HG03097 (cell line): Measurements from ENCODE around the gene CEACAM8.
"Not testable (repeated sequence)": the region's sequence is repeated elsewhere in the genome, so short reads cannot be mapped to it uniquely, and the experiment has no call there.

Experiments used
- ATAC-seq: cut with Tn5 transposase; IDR thresholded peaks from one replicate; pipeline ENCODE4 v1.9.1; 2021; ENCODE audit not compliant: unreplicated experiment, low FRiP score

CEACAM8 gene

DNA sequence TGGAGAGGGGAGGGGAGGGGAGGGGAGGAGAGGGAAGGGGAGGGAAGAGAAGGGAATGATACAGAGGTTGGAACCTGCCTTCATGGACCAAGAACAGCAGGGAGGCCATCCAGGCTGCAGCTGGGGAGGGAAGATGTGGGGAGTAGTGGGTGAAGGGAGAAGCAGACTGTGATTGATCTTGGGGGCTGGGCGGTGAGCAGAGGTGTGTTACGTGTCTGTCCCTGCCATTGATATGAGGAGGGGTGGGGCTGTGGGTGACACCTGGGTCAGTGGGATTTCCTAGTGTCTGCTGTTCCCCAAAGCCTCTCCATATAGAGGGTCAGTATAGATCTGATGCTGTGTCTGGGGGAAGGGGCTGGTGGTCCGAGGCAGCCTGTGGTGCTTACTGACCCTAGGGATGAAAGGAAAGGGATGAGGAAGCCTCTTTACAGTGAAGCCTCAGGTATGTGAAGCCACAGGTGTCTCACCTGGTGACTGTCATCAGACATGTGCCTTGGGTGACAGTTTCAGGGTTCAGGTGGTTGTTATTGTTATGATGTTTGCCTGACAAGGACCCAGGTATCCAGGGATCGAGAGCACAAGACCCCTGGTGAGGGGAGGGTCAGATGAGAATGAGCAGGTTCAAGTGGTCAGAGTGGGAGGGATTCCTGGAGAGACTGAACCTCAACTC, 47.8 kb downstream of the CEACAM8 start:
- no peak for ATAC-seq

DNA sequence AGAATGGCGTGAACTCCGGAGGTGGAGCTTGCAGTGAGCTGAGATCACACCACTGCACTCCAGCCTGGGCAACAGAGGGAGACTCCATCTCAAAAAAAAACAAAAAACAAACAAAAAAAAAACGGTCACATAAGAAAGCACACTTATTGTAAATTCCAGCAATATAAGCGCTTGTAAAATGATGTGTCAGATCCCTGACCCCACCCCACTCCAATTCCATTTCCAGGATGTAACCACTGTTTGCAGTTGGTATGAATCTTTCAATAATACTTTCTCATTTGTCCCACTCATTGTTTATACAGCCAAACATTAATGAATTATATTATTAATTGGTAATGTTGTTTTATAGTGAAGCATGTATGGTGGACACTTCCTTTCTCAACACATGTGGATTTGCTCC, 50.6 kb downstream of the CEACAM8 start:
- no peak for ATAC-seq

DNA sequence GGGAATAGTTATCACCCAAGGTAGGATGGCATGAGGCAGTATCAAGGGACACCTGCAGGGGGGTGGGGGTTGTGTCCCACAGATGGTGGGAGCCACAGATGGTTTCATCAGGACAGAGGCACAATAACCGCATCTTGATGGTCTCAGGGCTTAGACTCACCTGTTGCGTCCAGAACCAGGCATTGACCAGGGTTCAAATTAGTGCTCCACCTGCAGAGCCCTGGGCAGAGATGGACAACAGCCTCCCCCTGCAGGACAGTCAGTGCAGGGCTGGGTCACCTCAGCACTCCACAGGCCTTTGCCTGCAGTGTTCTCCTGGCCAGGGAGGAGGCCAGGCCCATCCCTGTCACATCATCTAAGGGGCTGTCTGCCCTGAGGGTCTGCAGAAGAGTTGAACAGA, 51.9 kb downstream of the CEACAM8 start:
- no peak for ATAC-seq

DNA sequence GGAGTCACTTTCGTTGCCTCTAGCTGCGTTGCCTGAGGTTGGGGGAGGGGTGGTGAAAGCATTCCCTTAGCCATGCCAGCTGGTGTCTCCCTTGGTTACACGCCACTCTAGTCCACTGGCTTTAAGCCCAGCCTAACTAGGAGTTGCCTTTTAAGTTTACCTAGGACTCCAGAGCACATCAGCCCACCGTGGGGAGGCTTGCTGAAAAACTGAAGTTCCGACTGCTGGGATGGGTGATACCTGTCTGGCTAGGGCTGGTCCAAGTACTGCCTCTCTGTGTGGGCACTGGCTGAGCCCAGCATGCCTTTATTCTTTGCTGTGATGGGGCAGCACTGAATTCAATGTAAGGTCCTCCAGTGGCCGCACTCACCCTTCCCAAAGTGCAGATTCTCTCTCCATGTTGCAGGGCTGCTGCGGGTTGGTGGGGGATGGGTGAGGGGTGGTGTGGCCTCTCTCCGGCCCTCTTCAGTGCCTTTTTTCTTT, 54.6 kb downstream of the CEACAM8 start:
- no peak for ATAC-seq

DNA sequence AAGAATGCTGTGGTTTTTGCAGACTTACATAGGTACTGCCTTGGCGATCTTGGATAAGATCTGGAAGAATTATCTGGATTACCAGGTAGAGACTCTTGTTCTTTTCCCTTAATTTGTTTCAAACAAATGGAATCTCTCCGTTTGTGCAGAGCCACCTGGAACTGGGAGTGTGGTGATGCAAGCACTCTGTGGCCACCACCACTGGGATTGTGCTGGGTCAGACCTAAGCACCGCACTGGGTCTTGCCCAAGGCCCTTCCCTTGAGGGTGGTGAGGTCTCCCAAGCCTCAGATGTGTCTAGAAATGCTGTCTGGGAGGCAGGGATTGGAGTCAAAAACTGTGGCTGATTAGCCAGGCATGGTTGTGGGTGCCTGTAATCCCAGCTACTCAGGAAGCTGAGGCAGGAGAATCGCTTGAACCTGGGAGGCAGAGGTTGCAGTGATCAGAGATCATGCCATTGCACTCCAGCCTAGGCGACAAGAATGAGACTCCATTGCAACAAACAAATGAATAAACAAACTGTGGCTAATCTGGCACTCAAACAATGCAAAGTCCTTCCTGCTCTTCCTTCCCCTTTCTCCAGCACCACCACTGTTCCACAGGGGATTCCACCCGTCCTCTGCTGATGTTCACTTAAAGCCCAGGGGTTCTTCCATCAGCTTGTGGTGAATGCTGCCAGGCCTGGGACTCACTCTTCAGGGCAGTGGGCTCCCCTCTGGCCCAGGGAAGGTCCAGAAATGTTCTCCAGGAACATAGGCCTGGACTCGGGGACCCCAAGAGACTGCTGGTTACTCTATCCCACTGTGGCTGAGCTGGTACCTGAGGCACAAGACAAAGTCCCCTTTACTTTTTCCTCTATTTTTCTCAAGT, 55.6 kb downstream of the CEACAM8 start:
- no peak for ATAC-seq

DNA sequence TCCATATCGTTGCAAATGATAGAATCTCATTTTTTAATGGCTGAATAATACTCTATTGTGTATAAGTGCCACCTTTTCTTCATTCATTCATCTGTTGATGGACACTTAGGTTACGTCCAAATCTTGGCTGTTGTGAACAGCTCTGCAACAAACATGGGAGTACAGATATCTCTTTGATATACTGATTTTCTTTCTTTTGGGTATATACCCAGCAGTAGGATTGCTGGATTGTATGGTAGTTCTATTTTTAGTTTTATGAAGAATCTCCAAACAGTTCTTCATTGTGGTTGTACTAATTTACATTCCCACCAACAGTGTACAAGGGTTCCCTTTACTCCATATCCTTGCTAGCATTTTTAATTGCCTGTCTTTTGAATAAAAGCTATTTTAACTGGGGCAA, 59.4 kb downstream of the CEACAM8 start:
- ATAC-seq, result not testable (repeated sequence)

DNA sequence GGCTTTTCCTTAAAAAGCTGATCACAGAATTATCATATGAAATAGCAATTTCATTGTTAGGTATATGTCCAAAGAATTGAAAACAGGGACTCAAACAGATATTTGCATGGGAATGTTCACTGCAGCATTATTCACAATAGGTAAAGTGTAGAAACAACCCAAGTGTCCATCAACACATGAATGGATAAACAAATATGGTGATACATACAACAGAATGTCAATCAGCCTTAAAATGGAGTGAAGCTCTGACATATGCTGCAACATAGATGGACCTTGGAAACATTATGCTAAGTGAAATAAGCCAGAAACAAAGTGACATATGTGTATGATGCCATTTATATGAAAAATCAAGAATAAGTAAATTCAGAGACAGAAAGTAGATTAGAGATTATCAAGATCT, 60.3 kb downstream of the CEACAM8 start:
- ATAC-seq, result no peak

DNA sequence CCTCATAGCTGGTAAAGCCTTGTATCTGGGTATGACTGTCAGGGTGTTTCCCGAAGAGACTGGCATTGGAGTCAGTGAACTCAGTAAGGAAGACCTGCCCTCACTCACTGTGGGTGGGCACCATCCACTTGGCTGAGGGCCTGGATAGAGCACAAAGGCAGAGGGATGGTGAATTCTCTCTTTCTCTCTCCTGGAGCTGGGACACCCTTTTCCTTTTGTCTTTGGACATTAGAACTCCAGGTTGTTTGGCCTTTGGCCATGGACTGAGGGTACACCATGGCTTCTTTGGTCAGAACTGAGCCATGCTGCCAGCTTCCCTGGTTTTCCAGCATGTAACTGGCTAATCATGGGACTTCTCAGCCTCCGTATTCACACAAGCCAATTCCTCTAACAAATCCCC, 61.8 kb downstream of the CEACAM8 start:
- ATAC-seq, result no peak

DNA sequence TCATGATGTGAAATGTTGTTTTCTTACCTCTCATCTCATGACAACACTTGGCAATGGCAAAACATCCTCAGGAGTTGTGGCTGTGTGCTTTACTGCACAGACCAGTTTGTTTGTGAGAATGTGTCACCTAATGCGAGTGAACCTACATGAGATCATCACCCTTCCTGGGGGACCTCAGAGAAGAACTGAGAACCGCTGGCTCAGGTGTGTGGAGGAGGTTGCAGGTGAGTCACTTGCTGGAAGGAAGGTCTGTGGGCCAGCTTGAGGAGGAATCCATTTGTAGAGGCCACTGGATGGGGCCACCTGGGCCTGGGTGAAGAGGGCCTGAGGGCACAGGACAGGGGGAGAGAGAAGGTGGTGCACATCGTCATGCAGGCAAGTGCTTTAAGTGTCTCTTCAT, 63.4 kb downstream of the CEACAM8 start:
- no peak for ATAC-seq
